T-helper 1 cell treated with Interleukin-12 subunit alpha and Interleukin-12 subunit beta and Interleukin-4 antibody, amounts not matched to agents 30 ng/mL and 1 ng/mL, for 36 hours (primary cell): ENCODE results near the gene FBLN1. TPM values are rescaled to one million over a fixed set of nuclear protein-coding genes. Genes with fewer than 3 reads are reported as not detected.

Source experiments
- intact Hi-C: fragments of 100-400 bp; cut with micrococcal nuclease; formaldehyde crosslinking; loops from one replicate; pipeline ENCODE4 v1.15.1; 2024
- total RNA-seq: library from RNA; stranded (reverse); gene quantifications from 2 replicates; pipeline ENCODE4 v1.2.3, GENCODE V29; 2022

FBLN1 gene
- total RNA-seq, 1 donor from 2014 or later, result not detected

- intact Hi-C loops, result no loop called here
These were observed 550 bp downstream of the FBLN1 start for GRCh38 chr22:45503050-45503815.

DNA sequence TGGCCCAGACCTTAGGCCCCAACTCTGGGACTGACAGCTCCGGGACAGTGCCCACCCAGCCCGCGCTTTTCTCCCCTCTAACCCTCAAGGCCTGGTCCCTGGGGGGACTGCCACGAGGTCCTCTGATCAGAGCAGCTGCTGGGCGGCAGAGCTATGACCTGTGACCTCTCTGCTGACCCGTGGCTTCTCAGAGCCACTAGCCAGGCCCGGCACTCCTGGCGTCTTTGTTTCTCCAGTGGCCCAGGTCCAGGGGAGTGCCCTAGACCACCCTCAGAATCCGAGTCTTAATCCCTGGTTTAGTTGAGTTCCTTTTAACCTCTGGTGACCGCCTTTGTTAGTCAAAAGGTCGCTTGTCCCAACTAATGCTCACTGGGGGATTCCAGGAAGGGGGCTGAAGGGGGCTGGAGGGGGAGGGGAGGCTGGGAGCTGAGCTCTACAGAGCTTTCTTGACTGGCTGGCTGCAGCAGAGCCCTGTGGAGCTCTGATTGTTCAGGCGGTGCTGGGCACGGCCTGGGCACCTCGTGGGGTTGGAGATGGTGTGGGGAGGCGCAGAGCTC, 1.2 kb downstream of the FBLN1 start:
- intact Hi-C loops, result no loop called here

DNA sequence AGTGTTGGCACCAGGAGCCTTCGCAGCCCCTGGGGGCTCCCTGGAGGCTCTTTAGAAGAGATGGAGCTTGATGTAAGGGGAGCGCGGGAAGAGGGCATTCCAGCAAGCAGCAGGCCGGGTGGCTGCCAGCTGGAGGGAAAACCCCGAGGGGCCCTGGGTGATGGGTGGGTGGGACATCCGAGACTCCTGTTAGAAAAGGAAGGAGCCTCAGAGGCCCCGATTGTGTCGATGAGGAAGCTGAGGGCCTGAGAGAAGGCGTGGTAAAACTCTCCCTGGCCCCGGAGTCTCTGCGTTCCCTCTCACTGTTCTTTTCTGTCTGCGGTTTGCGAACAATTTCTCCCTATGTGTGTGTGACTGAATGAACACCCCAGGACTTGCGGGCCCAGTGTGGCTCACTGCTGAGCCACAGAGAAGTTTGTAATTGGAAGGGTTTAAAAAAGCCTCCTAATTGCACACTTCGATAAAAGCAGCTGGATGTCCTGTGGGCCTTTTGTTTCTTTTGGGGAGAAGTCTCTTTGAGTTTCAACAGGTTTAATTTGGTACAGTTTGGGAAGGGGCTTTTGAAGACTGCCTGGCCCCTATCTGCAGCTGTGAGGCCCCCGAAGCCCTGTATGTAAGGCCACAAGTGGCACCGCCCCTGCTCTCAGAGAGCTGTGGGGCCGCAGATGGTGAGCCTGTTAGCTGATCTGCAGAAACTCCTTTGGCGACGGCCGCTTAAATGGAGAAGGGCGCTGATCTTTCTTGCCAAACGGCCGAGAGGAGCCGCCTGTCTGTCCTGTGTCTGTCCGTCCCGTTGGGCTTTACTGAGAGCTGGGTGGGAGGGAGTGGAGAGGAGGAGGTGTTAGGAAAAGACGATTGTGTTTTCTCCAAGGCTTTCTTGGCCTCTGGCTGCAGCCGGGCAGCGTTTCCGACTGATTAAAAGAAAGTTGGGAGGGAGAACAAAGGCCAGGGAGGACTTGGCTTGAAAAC, 2.0 kb downstream of the FBLN1 start:
- intact Hi-C loops, result no loop called here

- intact Hi-C loops, result no loop called here
These were observed 3.5 kb downstream of the FBLN1 start for GRCh38 chr22:45505991-45506747.

- intact Hi-C loops, result no loop called here
These were observed 4.2 kb downstream of the FBLN1 start for GRCh38 chr22:45506816-45507360.

DNA sequence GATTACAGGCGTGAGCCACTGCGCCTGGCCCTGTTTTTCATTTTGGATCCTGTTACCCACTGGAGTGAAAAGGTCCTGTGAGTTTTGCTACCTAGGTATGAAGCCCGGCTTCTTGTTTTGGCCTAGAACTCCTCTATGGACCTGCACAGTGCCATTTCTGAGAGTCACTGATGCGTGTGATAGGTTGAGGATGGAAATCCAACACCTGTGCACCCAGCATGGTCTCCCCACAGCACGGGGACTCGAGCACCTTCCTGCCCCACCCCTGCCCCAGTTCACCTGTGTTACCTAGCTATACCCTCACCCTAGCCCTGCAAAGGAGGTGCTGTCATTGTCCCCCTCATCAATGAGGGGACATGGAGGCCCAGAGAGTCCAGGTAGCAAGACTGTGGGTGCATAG, 5.1 kb downstream of the FBLN1 start:
- intact Hi-C loops, result no loop called here

GRCh38 chr22:45508814-45509213, 6.1 kb downstream of the FBLN1 start:
- intact Hi-C loops, result no loop called here

GRCh38 chr22:45510376-45511232, 7.9 kb downstream of the FBLN1 start:
- intact Hi-C loops, result no loop called here

DNA sequence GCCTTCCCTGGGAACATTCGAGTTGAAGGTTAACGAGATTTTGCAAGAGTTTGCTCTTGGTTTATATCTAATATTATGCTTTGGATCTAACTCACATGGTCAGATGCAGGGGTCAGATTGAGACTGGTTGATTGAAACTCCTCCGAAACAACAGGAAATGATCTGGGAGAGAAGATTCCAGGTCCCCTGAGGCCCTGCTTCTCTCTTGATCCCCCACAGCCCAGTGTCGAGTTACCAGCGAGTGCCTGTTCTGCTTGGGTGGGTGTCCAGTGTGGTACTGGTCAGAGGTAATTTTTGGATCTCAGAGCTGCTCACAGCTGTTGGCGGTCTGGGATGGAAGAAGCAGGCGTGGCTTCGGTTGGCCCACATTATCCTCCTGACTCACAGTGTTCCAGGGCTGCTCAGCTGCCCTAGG, 9.2 kb downstream of the FBLN1 start:
- intact Hi-C loops, result no loop called here

DNA sequence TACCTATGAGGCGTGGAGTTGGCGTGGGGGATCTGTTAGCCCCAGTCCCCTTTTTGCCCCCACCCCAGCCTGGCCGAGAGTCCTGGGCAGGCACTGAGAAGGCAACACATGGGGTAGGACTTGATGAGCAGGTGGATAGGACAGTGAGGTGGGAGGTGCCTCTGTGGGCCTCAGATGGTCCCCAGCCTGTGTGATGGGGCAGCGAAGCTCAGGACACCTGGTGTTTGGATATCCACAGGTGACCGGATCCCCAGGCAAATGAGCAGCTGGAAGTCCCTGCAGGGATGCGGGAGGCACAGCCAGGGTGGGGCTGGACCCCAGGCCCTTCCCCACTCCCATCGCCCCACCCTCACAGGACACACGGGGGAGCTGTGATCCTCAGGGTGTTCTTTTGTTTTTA, 9.7 kb downstream of the FBLN1 start:
- intact Hi-C loops, result no loop called here

GRCh38 chr22:45515676-45516075, 13.0 kb downstream of the FBLN1 start:
- intact Hi-C loops, result no loop called here

DNA sequence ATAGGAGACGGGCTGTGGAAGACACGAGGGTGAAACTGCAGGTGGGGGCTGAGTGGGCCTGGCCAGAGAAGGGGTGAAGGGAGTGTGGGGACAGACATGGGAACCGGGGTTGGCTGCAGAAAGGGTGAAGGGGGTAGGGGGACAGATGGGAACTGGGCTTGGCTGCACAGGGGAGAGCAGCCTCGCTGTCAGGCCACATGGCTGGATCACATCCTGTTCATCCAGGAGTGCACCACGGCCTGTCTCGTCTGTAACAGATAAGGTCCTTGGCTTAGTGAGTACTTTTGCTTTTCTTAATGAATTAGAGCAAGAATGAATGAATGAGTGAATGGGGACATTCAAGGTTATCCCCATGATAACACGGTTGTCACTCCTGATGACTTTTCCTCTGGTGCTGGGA, 13.5 kb downstream of the FBLN1 start:
- intact Hi-C loops, result no loop called here

DNA sequence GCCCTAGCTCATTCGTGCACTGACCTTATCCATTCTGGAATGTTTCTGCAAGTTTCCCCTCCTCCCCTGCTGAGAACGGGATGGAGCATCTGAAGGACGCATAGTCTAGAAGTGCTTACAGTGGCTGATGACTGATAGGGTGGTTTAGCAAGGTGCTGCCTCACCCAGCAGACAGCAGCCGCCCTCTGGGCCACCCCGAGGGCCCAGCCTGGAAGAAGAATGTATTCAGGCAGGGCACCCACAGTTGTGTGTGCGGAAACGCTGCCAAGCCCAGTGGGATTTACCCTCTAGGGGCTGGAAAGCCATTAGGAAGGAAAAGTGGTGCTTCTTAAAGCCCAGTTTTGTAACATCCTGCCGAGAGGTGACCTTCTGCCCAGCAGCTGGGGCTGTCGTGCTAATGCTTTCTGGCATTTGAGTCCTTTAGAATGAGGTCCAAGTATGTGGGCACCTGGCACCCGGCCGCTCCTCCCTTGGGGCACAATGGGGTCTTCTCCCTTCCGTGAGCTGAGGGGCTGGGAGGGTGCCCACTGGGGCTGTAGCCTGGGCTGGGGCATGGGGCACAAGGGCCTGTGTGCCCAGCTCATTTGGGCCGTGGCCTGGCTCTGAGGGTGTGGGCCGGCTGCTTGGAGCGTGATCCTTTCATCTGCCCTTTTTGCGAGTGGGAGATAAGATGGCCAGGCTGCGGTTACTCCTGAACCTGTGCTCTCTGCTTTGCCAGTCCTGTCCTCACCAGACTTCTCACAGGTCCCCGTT, 14.4 kb downstream of the FBLN1 start:
- intact Hi-C loops, result no loop called here

DNA sequence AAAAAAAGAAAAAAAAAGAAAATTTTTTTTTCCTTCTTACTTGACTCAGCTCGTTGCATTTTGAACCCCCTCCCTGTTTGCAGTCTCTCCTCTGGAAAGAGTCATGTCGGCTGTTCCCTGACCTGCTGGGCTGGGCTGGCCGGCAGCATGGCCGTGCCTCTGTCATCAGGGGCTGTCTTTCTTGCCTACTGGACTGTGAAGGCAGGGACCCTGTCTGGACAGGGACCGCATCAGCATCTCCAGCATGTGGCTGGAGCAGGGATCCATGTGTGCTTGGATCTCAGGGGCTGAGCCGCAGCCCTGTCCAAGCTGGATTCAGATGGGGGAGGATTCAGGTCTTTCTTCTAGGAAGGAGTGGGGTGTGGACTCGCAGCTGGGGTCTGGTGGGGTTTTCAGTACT, 15.5 kb downstream of the FBLN1 start:
- intact Hi-C loops, result no loop called here

- intact Hi-C loops, result no loop called here
These were observed 15.9 kb downstream of the FBLN1 start for GRCh38 chr22:45518580-45518991.

DNA sequence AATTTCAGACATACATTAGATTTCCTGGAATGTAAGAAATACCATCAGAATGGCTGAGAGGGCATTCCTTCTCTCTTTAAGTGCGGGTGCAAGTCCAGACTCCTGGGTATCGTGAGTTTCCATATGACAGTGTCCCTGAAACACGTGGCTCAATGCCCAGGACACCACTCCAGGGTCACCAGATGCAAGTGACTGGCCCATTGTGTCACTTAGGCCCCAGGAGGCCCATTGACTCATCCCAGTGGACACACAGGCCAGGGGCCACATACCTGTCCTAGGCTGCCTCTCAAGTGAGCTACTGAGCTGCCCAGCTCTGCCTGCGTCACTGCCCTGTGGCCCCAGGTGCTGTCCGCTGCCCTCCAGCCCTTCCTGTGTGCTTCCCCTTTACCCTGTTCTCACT, 18.5 kb downstream of the FBLN1 start:
- intact Hi-C loops, result no loop called here

DNA sequence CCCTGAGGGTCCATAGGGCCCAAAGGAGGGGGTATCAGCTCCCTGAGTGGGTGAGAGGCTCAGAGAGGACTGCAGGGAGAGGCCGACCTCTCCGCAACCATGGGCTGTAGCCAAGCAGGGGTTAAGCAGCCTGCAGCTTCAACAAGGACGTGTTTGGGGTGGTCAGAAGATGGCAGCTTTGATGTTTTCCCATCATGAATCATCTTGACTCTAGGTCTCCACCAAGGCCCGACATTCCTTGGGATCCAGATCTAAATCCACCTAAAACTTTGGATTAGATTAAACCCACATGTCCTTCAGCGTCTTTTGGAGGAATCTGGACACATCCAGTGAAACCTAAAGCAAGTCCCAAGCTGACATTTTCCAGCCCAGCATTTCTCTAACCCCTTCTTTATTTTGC, 19.8 kb downstream of the FBLN1 start:
- intact Hi-C loops, result no loop called here

- intact Hi-C loops, result no loop called here
These were observed 21.5 kb downstream of the FBLN1 start for GRCh38 chr22:45524157-45524556.

GRCh38 chr22:45524966-45525365, 22.3 kb downstream of the FBLN1 start:
- intact Hi-C loops, result no loop called here
